GM19463 (cell line): ENCODE data around the gene ACKR1.

Experiments
- ATAC-seq: cut with Tn5 transposase; IDR thresholded peaks from one replicate; pipeline ENCODE4 v1.9.1; 2021; ENCODE audit warnings: mild to moderate bottlenecking, moderate library complexity; ENCODE audit not compliant: unreplicated experiment

The ACKR1 gene

GRCh38 chr1:159187033-159187432 is 17.6 kb upstream of the ACKR1 start:
- ATAC-seq, result no peak

- ATAC-seq, result no peak
These were observed 16.9 kb upstream of the ACKR1 start for GRCh38 chr1:159187647-159188374.

GRCh38 chr1:159188375-159188788 is 16.3 kb upstream of the ACKR1 start:
- ATAC-seq, result peak; percentile 96

DNA sequence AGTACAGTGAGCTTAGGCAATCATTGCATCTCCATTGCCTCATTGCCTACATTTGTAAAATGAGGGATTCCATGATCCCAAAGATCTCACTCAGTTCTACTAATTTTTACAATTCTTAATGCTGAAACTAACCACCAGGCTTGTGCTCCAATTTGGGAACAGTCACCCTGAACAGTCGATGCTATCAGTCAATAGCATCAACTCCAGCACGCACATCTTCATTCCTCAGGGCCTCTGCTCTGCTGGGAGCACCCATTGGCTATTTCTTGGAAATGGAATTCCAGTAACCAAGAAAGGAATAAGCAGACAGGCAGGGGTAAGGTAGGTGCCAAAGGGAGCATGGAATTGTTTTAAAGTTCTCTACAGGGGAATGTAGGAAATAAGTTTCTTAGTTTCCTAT is 14.2 kb upstream of the ACKR1 start:
- no peak for ATAC-seq

DNA sequence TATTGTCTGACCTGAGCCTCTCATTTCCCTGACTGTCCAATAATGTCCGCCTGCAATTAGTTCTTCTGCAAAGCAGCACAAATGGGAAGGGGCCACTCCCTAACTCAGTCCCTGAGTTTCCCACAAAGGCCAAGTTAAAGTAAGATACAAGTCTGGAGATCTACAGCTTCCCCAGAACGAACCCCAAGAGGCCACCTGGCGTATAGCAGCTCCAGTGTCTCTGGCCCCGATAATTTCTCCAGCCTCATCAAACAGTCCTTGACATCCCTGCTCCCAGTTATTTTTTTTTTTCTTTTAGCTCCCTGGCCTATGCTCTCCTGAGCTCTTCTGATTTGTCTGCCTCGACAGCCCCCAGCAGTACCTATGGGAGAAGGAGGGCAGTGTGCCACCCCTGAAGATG is 8.1 kb upstream of the ACKR1 start:
- no peak for ATAC-seq

GRCh38 chr1:159197561-159198557 is 6.8 kb upstream of the ACKR1 start:
- peak; percentile 89 for ATAC-seq

- ATAC-seq, result no peak
These were observed 4.8 kb upstream of the ACKR1 start for GRCh38 chr1:159199901-159200300.

- no peak for ATAC-seq
These were observed 3.9 kb upstream of the ACKR1 start for GRCh38 chr1:159200769-159201168.

- ATAC-seq, result no peak
These were observed 3.0 kb upstream of the ACKR1 start for GRCh38 chr1:159201642-159202041.

DNA sequence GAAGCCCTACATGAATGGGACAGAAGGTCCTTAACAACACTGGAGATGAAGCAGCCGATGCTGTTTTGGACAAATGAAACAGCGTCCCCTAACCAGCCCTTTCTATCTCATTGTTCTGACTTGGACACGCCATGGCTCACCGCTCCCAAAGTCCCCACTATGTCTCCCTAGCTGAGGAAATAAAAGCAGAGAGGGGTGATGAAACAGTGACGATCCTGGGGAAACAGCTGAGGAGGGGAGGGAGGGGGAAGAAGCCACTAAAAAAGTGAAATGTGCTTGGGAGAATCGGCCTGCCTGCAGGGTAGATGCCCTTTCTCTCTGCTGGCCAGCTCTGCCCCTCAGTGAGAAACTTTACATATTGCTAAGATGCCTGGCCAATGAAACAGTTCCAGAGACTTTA is 1.1 kb upstream of the ACKR1 start:
- ATAC-seq, result no peak

GRCh38 chr1:159205225-159205624 is 550 bp downstream of the ACKR1 start:
- ATAC-seq, result no peak

- ATAC-seq, result no peak
These were observed 1.4 kb downstream of the ACKR1 start for GRCh38 chr1:159206110-159206509.

- ATAC-seq, result no peak
These were observed 2.4 kb downstream of the ACKR1 start for GRCh38 chr1:159207080-159207479.

DNA sequence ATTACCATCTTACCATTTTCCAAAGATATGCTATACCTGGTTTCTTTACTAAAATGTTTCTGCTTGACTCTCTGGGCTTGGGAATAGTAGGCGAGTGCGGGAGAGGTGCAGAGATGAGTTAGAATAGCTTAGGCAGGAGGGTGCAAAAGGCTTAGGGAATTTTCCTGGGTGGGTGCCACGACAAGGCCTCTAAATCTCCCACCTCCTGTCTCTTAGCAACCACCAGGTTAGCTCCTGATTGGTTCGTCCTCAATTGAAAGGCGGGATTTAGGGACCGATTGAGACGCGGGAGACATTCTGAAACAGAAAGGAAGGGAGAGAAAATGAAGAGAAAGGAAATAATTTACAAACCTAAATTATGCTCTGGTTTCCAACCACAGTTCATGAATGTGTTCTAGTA is 3.1 kb downstream of the ACKR1 start:
- no peak for ATAC-seq

DNA sequence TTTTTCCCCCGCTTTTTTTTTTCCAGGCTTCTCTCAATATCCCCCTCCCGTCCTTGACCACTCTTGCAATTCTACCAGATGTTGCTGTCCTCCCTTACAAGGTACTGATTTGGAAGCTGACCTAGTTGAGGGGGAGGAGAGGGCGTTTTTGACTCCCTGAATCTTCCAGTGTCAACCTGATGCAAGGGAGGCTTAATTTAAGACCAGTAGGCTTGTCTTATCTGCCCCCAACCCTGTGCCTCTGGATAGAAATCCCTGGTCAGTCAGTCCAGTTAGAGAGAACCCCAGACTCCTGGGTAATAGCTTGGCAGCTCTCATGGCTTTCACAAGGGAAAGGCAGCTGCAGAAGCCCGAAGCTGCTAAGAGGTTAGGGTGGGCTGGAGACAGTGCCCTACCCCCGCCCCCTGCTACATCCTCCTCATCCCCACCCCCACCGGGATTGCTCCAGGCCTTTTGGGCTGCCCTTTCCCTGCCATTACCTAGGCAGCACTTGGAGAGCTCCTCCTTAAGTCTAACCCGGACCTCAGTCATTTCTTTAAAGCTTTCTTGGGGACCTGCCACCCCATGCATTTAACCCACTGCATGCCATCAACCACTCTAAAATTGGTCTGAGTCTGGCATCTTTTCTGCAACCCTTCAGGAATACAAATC is 3.6 kb downstream of the ACKR1 start:
- no peak for ATAC-seq

- no peak for ATAC-seq
These were observed 4.4 kb downstream of the ACKR1 start for GRCh38 chr1:159209061-159209460.

DNA sequence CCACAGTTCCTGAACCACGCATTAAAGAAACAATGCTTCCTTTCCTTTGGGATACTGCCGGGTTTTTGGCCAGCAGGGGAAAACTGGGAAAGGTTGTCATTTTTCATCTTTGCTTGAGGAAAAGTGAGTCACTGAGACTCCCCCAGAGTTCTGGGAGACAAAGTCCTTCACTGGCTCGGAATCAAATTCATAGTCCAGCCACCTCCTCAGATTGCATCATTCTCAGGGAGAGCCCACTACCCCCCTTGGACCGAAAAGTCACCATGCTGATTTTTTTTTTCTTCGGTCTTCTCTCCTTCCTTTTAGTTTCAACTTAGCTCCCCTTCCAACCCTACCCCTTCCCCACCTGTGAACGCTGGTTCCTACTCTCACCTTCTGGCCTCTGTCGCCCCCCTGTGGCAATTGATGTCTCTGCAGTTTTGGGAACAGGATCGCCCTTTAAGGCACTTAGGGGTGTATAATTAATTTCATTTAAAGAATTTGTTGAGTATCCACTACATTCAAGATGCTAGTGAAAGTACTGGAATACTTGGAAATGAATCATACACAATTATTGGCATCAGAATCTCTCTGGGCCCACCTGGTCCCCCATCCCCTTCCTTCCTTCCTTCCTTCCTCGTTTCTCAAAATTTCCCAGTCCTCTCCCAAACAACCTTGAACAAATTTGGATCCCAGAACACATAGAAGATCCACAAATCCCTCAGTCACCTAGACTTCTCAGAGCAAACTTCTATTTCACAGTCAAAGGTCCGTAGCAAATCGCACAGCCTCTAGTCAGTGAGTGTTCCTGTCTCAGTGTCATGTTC is 6.9 kb downstream of the ACKR1 start:
- no peak for ATAC-seq

DNA sequence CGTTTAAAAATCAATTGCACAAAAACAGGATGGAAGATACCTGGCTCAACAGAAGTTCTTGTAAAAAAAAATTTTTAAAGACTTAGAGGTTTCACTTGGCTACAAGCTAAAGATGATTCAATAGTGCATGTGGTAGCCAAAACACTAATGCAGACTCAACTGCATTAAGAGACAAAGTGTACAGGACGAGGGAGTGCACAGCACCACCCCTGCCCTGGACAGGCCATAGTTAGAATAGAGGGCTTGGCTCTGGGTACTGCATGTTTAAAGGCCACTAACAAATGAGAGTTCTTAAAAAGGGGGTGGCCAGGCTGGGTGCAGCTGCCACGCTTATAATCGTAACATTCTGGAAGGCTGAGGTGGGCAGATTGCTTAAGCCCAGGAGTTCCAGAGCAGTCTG is 7.9 kb downstream of the ACKR1 start:
- ATAC-seq, result no peak

- ATAC-seq, result peak; percentile 68
These were observed 9.6 kb downstream of the ACKR1 start for GRCh38 chr1:159214149-159214760.
